HG03442 (cell line): ENCODE results near the gene MRPL37.

Experiments used
- ATAC-seq: cut with Tn5 transposase; IDR thresholded peaks from one replicate; pipeline ENCODE4 v1.9.1; 2021; ENCODE audit warnings: mild to moderate bottlenecking, moderate library complexity; ENCODE audit not compliant: unreplicated experiment

MRPL37 gene

GRCh38 chr1:54238353-54239034 lies 38.5 kb downstream of the MRPL37 start:
- no peak for ATAC-seq

- no peak for ATAC-seq
Measured at GRCh38 chr1:54239035-54239383, 39.0 kb downstream of the MRPL37 start.

- ATAC-seq = no peak
Measured at GRCh38 chr1:54239631-54240031, 39.7 kb downstream of the MRPL37 start.

- no peak for ATAC-seq
Measured at GRCh38 chr1:54240741-54241335, 40.9 kb downstream of the MRPL37 start.

- ATAC-seq = no peak
Measured at GRCh38 chr1:54241364-54241763, 41.4 kb downstream of the MRPL37 start.

DNA sequence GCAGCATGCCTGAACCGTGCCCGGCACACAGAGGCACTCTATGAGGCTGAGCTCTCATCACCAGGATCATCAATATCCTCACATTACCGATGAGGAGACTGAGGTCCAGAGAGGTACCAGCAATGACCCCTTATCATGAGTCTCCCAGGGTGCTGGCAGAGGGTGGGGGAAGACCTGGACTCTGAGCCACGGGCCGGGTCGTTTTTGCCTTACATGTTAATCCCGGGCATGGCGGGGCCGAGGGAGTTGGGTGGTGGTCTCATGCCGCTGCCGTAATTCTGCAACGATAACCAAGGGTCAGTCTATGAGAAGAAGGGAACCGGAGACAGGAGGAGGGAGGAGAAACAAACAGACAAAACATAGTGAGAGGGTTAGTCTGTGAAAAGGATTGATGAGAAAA lies 43.1 kb downstream of the MRPL37 start:
- no peak for ATAC-seq

GRCh38 chr1:54244655-54245054 lies 44.7 kb downstream of the MRPL37 start:
- ATAC-seq = no peak

- no peak for ATAC-seq
Measured at GRCh38 chr1:54245501-54245900, 45.5 kb downstream of the MRPL37 start.

GRCh38 chr1:54246116-54246721 lies 46.3 kb downstream of the MRPL37 start:
- no peak for ATAC-seq

DNA sequence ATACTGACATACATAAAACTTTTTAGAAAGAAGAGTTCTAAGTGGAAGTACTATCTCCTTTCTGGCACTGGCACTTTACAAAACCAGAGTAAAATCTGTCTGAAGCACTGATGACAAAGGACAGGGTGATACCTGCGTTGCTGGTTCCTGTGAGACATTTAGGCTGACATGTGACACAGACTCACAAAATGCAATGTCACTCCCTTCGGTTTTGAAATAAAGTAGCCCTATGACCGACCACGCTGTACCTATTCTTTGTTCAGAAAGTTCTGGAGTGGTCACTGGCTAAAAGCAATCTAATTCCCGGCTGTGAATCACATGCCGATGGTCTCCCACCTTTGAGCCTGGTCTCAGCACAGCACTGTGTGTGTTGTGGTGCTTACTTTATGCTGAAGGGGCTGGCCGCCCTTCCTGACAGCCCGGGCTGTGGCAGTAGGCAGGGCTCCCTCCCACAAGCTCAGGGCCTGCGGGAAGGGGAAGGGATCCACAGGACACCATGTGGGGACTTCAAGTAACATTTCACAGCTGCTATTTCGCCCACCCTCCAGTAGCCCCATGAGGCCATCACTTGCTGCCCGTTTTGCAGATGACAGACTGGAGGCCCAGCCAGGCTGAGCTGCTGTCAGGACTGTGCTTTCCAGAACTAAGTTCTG lies 48.0 kb downstream of the MRPL37 start:
- no peak for ATAC-seq

GRCh38 chr1:54248966-54249365 lies 49.0 kb downstream of the MRPL37 start:
- no peak for ATAC-seq

DNA sequence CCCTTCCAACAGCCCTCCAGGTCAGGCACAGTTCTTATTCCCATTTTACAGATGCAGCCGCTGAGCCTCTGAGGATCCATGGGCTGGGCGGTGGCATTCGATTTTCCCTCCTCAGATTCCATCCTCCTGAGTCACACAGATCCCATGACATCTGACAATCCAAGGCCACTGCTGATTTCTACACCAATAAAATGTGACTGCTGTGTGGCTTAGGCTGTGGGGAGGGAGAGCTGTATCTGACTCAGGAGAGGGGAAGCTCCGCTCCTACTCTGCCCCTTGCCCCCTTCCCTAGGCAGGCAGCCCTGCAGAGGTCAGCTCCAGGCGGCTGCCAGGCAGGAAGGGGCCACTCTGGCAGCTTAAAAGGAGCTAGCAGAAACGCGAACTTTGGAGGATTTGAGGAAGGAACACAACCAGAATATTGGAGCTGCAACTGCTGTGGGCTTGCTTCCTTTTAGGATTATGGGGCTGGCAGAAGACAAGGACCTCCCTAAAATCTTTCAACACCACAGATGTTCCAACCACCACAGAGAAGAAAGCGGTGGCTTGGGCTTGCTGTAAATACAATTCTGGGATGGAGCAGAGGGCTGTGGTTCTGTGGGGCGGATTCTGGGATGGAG lies 50.0 kb downstream of the MRPL37 start:
- no peak for ATAC-seq

DNA sequence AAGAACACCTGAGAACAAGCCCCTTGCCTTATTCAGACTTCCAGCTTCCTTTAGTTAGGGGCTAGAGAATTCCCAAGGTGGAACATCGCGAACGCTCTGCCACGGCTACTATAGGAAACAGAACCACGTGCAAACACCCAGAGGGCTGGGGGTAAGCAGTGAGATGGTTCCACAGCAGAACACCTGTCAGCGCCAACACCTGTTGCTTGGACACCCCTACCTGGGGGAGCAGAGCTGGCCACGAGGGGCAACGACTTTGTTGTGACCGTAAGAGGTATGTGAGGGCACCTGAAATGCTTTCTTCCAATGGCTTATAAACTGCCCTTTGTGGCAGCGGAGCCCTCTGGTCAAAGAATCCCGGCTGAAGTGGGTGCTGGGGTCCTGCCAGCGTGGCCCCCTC lies 50.7 kb downstream of the MRPL37 start:
- no peak for ATAC-seq

DNA sequence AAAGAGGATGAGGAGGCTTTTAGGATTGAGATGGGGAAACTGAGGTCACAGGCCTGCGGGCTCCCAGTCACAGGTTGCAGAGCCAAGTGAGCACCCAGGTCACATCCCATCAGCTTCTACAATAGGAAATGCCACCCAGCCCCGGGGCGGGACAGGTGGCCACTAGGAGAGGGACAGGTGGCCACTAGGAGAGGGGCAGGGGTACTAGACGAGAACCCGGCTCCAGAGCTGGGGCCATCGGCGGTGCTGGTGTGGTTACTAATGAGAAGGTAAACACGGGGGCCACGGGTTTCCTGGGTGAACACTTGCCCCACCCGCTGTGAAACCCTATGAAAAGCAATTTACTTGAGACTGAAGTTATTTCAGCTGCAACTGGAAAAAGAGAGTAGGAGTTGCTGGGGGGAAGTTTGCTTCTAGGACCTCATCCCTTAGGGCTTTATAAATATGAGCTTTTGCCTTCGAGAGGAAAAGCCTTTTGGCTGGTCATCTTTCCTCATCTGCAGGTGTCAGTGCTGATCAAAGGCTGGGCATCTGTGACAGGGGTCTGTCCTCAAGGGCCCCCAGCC lies 52.5 kb downstream of the MRPL37 start:
- ATAC-seq = no peak

- no peak for ATAC-seq
Measured at GRCh38 chr1:54253480-54253879, 53.5 kb downstream of the MRPL37 start.

GRCh38 chr1:54254055-54254454 lies 54.1 kb downstream of the MRPL37 start:
- ATAC-seq = no peak

- no peak for ATAC-seq
Measured at GRCh38 chr1:54255026-54255702, 55.2 kb downstream of the MRPL37 start.

GRCh38 chr1:54256522-54257345 lies 56.8 kb downstream of the MRPL37 start:
- ATAC-seq = no peak

DNA sequence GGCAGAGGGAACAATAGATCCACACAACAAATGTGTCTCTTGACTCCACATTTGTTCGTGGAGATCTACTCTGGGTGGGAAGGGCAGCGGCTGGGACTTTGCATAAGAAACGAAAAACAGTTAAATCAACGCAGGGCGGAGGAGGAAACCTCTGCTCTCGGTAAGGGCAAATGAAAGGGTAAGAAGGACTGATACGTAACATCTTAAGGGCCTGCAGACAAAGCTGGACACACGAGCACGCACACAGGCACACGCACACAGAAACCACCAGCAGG lies 57.3 kb downstream of the MRPL37 start:
- ATAC-seq = no peak

DNA sequence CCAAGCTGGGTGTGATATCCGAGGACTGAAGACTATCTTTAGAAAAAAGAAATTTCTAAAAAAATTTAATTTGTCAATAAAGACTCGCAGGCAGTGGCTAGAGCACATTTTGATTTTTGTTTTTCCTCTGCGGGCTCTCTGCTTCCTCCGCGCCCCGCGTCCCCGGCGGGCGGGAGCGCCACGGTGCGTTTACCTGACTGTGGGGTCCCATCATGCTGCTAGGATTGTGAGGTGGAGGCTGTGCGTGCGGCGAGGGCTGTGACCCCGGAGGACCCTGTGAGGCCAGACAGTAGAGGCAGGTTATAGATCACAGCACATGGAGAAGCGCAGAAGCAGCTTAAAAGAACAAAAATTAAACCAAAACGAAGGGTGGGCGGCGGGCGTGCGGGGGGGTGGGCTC lies 57.9 kb downstream of the MRPL37 start:
- ATAC-seq = no peak
